ENCODE results near the gene IQGAP2.
"Not testable (repeated sequence)": the region's sequence is repeated elsewhere in the genome, so short reads cannot be mapped to it uniquely, and the experiment has no call there.

- not testable (repeated sequence) for TF ChIP-seq YY1 (IDR thresholded peaks at IDR 0.05; ENCODE audit: insufficient read depth, insufficient read length); ZNF274 (IDR thresholded peaks at IDR 0.05; ENCODE audit: low read depth, low read length)
Measured at GRCh38 chr5:76680826-76681225, 277.7 kb downstream of the IQGAP2 start.
